ENCODE data around the gene LKAAEAR1. TPM values are rescaled to one million over a fixed set of nuclear protein-coding genes. Genes with fewer than 3 reads are reported as not detected.

The LKAAEAR1 gene
- total and polyA plus RNA-seq, 9 of the 15 experiments (the other 6 are each of a cell fraction or from before 2014, with no cell fraction given): not detected

- no peak for TF ChIP-seq STAT6 (CRISPR knock-in tag; IDR thresholded peaks at IDR 0.05)
- TF ChIP-seq HIVEP1 (CRISPR knock-in tag; IDR thresholded peaks at IDR 0.05): no peak
- no peak for TF ChIP-seq BRF2 (IDR thresholded peaks at IDR 0.05; ENCODE audit: borderline replicate concordance, insufficient read depth, insufficient read length)
- TF ChIP-seq HNRNPK (IDR thresholded peaks at IDR 0.05; ENCODE audit: low read depth, low read length, poor library complexity, severe bottlenecking): no peak
- TF ChIP-seq SMC3 (conservative IDR thresholded peaks at IDR 0.05; ENCODE audit: insufficient read depth, low read depth, low read length): peak; percentile 44; the same call in 1 of the 2 replicates
- TF ChIP-seq CTCF (IDR thresholded peaks at IDR 0.05 in 2 of 3, conservative IDR thresholded peaks at IDR 0.05 in 1 of 3; ENCODE audit: insufficient read depth in 2 of 3, low read depth in 1 of 3, low read length in 3 of 3): peak; percentile 69 to 81 (median 72); a peak in 5 of 6 replicates
- TF ChIP-seq TFAP4 (CRISPR knock-in tag; IDR thresholded peaks at IDR 0.05; ENCODE audit: borderline replicate concordance): peak; percentile 68; the same call in 1 of the 2 replicates
- TF ChIP-seq PHF21A (IDR thresholded peaks at IDR 0.05; ENCODE audit: borderline replicate concordance, low read depth): no peak
- no peak for TF ChIP-seq BRF1 (IDR thresholded peaks at IDR 0.05; ENCODE audit: borderline replicate concordance, extremely low read depth, insufficient read length)
- peak; percentile 40; the same call in 1 of the 2 replicates for TF ChIP-seq BHLHE40 (IDR thresholded peaks at IDR 0.05; ENCODE audit: low read length)
- no peak for TF ChIP-seq SMAD4 (CRISPR knock-in tag; conservative IDR thresholded peaks at IDR 0.05)
- no peak for TF ChIP-seq ZNF140 (CRISPR knock-in tag; IDR thresholded peaks at IDR 0.05)
- TF ChIP-seq USF1 (CRISPR knock-in tag; IDR thresholded peaks at IDR 0.05): peak; percentile 80
- TF ChIP-seq L3MBTL2 (IDR thresholded peaks at IDR 0.05): peak; percentile 28; the same call in 1 of the 2 replicates
- TF ChIP-seq ZC3H11A (IDR thresholded peaks at IDR 0.05; ENCODE audit: low read depth, low read length): no peak
- peak in 1 of 2 experiments; percentile 41; a peak in 2 of 4 replicates for TF ChIP-seq RAD21 (CRISPR knock-in tag; conservative IDR thresholded peaks at IDR 0.05 in 1 of 2, IDR thresholded peaks at IDR 0.05 in 1 of 2)
- TF ChIP-seq CHD2 (IDR thresholded peaks at IDR 0.05; ENCODE audit: low read depth, low read length): no peak
- TF ChIP-seq USF2 (CRISPR knock-in tag; IDR thresholded peaks at IDR 0.05): peak; percentile 34; the same call in 1 of the 2 replicates
Observed at GRCh38 chr20:64069614-64070243, 14.5 kb downstream of the LKAAEAR1 start (continued).

Data from K562 (cell line).